Neural cell (in vitro differentiated cells): ENCODE measurements around the gene NFIB.

Experiments used
- EP300 ChIP-seq: fragments of 450-650 bp; conservative IDR thresholded peaks from 2 replicates; pipeline ENCODE4 v1.6.1; 2014; ENCODE audit warnings: antibody characterized with exemption, mild to moderate bottlenecking, moderate library complexity; ENCODE audit not compliant: poor library complexity, severe bottlenecking
- EZH2 ChIP-seq: fragments of 200-600, 300-800 bp; shearing (Covaris generic), sonication (generic); IDR thresholded peaks from 2 replicates; pipeline ENCODE4 v1.6.1; 2014; ENCODE audit warnings: antibody characterized with exemption, low read length, borderline replicate concordance, mild to moderate bottlenecking; ENCODE audit not compliant: insufficient read depth, poor library complexity, severe bottlenecking
- MXI1 ChIP-seq: fragments of 450-650 bp; conservative IDR thresholded peaks from 2 replicates; pipeline ENCODE4 v1.6.1; 2014; ENCODE audit warnings: antibody characterized with exemption, mild to moderate bottlenecking; ENCODE audit not compliant: poor library complexity, severe bottlenecking
- TF ChIP-seq, protein P1 (sequence below): fragments of 450-650 bp; IDR thresholded peaks from 2 replicates; pipeline ENCODE4 v1.5.1; 2014; ENCODE audit warnings: antibody characterized with exemption, mild to moderate bottlenecking, moderate library complexity; ENCODE audit not compliant: poor library complexity, severe bottlenecking

DNA sequence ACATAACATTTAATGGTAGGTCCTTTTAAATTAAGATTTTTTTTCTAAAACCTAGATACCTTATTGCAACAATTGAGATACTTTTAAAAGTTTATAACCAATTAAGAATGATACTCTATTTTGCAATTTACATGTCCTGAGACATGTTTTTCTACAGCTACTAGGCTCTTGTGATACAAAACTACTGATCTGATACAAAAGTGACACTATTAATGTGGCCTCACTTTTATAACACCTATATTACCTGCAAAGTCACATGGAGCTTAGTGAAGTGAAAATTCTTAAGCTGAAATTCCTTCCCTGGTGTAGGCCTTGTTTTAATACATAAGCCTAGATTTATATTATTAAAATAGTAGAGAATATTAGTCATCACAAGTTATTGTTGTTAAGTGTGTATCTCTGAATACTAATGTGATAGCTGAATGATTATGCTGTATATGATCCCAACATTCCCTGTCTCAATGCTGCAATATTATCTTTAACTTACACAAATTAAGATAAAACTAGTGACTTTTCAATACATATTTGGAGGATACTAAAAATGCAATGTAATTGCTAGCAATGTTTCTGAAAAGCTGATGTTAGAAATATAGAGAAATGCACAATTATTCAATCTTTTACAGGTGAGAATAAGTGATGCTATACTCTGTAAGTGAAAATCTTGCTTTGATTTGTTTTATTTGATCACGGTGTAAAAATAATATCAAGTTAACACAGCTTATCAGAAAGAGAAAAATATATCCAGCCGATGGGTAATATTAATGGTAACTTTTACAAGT is 2.6 kb downstream of the NFIB start:
- TF ChIP-seq MXI1 (no peak), EZH2 (no peak), EP300 (no peak)
- TF ChIP-seq, protein P1, sequence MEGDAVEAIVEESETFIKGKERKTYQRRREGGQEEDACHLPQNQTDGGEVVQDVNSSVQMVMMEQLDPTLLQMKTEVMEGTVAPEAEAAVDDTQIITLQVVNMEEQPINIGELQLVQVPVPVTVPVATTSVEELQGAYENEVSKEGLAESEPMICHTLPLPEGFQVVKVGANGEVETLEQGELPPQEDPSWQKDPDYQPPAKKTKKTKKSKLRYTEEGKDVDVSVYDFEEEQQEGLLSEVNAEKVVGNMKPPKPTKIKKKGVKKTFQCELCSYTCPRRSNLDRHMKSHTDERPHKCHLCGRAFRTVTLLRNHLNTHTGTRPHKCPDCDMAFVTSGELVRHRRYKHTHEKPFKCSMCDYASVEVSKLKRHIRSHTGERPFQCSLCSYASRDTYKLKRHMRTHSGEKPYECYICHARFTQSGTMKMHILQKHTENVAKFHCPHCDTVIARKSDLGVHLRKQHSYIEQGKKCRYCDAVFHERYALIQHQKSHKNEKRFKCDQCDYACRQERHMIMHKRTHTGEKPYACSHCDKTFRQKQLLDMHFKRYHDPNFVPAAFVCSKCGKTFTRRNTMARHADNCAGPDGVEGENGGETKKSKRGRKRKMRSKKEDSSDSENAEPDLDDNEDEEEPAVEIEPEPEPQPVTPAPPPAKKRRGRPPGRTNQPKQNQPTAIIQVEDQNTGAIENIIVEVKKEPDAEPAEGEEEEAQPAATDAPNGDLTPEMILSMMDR = no peak
